ENCODE results near the gene KRT85.

DNA sequence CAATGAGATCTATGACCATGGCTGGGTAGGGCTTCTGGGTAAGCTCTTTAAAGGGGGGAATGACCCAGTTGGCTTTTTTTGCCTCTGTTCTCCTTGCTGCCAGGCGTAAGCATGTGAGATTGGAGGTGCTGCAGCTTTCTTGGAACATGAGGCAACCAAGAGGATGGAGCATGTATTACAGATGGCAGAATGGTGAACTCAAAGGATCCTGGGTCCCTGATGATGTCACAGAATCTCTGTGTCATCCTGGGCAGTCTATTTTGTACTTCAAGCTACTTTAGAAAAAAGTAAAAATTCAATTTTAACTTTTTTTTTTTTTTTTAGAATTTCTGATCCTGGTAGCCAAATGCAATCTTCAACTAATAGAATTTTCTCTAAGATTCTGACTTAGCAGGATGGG is 30.9 kb upstream of the KRT85 start:
- TF ChIP-seq, protein P1, sequence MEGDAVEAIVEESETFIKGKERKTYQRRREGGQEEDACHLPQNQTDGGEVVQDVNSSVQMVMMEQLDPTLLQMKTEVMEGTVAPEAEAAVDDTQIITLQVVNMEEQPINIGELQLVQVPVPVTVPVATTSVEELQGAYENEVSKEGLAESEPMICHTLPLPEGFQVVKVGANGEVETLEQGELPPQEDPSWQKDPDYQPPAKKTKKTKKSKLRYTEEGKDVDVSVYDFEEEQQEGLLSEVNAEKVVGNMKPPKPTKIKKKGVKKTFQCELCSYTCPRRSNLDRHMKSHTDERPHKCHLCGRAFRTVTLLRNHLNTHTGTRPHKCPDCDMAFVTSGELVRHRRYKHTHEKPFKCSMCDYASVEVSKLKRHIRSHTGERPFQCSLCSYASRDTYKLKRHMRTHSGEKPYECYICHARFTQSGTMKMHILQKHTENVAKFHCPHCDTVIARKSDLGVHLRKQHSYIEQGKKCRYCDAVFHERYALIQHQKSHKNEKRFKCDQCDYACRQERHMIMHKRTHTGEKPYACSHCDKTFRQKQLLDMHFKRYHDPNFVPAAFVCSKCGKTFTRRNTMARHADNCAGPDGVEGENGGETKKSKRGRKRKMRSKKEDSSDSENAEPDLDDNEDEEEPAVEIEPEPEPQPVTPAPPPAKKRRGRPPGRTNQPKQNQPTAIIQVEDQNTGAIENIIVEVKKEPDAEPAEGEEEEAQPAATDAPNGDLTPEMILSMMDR (conservative IDR thresholded peaks at IDR 0.05; ENCODE audit: low read length), result no peak
- TF ChIP-seq EZH2phosphoT487 (IDR thresholded peaks at IDR 0.05; ENCODE audit: borderline replicate concordance, low read depth, low read length), result no peak
